HG02798 (cell line): Measurements from ENCODE around the gene DNAH11.
"Not testable (repeated sequence)": the region's sequence is repeated elsewhere in the genome, so short reads cannot be mapped to it uniquely, and the experiment has no call there.

ENCODE experiments used
- ATAC-seq: cut with Tn5 transposase; IDR thresholded peaks from one replicate; pipeline ENCODE4 v1.9.1; 2021; ENCODE audit warnings: mild to moderate bottlenecking; ENCODE audit not compliant: unreplicated experiment, poor library complexity

The DNAH11 gene

DNA sequence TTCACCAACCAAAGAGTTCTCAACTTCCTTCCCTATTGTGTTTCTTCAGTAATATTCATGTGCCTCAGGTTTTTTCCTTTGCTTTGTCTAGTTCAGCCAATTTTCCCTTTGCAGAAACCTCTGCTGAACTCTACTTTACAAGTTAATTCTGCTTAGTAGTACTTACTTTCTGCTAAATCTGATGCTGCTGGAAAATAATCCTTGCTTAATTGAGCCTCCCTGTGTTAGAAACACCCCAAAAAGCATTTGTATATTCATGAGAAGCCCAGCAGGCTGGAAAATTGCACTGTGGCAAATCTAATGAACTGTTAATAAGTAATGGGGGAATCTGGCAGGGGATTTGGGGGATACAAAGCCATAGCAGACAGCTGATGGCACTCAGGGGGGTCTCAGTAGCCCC lies 324.4 kb downstream of the DNAH11 start:
- ATAC-seq = no peak

DNA sequence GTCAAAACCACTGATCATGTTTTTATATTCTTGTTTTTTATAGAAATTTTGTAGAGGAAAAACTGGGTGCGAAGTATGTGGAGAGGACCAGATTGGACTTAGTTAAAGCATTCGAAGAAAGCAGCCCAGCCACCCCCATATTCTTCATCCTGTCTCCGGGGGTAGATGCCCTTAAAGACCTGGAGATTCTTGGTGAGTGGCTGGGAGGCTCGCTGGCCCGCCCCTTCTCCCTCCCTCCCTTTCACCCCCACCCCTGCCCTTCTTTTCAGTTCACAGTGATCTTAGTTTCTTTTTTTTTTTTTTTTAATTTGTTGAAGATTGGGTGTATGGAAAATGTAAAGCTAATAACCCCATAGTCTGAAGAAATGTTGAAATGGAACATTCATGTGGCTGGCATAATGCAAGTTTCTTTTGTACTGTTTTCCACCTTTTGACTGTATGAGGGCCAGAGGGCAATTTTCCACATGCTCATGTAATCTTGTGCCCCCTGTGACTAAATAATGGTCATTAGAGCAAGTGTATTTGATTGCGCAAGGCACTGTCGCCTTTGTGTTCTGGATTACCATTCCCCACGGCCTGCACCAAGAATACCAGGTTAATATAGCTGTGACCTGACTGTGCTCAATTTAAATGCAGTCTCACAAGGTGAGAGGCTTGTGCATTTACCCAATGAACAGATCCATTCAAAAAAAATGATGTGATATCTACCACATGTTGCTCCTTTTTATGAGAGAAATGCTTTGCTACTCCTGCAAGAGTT lies 325.2 kb downstream of the DNAH11 start:
- ATAC-seq = no peak

GRCh38 chr7:21868576-21868850 lies 325.7 kb downstream of the DNAH11 start:
- ATAC-seq = no peak

GRCh38 chr7:21869785-21870402 lies 327.1 kb downstream of the DNAH11 start:
- no peak for ATAC-seq

DNA sequence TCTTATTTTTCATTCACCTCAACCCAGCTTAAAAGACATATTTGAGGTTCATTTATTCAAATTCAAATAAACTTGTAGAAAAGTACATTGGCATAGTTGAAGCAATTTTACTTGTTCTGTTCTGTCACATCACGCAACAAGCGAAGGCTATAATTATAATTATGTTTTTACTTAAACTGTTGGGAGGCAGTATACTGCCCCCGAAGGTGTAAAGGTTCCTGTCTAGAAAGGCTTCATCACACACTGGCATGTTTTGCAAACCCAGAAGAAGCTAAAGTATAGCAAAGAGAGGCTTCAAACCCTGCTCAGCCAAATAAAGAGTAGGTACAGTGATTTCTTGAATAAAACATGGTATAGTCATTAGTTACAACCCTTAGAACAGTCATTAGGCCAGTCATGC lies 340.2 kb downstream of the DNAH11 start:
- no peak for ATAC-seq

DNA sequence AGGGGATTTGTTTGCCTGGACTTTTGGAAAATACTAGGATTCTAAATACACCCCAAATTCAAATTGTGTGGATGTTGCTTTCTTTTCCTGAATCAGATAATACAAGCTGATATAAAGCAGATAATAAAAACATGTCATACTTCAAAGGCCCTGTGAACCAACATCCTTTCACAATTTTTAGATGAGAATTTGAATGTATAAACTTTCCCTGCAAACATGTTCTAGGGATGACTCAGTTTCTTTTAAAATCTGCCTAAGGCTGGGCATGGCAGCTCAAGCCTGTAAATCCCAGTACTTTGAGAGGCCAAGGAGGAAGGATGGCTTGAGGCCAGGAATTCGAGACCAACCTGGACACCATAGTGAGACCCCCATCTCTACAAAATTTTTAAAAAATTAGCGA lies 340.7 kb downstream of the DNAH11 start:
- not testable (repeated sequence) for ATAC-seq

DNA sequence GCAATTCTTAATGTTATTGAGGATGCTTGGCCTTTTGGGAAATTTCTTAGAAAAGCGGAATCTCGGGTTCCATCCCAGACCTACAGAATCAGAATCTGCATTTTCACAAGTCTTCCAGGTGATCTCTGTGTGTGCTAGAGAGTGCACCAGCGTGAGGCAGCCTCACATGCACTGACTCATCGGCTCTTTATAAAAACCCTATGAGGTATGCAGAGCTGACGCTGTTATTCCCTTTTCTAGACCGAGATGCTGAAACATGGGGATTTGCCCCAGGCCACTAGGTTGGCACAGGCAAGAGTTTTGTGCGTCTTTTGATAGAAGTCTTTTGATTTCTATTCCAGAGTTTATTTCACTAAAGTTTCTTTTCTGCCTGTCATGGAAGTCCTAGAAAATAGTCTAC lies 341.7 kb downstream of the DNAH11 start:
- ATAC-seq = no peak

GRCh38 chr7:21886396-21886795 lies 343.6 kb downstream of the DNAH11 start:
- ATAC-seq = no peak

DNA sequence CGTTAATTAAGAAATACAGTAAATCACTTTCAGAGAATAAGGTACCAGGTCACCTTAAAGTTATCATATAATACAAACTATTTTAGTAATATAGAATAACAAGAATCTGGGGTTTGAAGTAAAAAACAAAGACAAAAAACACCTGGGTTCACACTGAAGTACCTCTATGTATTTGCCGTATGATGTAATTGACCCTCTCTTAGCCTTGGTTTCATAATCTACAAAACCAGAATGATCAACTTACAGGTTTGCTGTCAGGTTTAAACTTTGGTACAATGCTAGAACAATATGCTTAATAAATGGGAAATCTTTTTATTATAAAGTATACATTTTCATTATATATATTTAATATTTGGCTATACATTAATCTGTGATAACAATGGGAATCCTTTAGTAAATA lies 344.5 kb downstream of the DNAH11 start:
- no peak for ATAC-seq

DNA sequence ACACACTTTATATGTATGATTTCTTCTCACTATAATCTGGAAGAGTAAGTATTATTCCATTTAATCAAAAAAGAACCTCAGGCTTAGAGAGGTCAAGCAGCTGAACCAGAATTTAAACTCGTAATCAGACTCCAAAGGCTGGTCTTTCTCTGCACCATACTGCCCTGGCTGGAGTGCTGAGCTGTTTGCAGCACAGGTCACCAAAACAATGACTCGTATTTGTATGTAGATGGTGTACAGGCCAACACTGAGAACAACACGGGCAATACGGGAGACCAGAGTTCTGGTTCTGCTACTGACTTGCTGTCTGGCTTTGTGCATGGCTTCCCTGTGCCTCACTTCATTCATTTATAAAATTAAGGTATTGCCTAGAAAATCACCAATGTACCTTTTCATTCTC lies 344.9 kb downstream of the DNAH11 start:
- no peak for ATAC-seq

- no peak for ATAC-seq
These were observed 348.5 kb downstream of the DNAH11 start for GRCh38 chr7:21891291-21891690.

GRCh38 chr7:21893401-21893800 lies 350.6 kb downstream of the DNAH11 start:
- ATAC-seq = no peak

GRCh38 chr7:21898265-21898930 lies 355.6 kb downstream of the DNAH11 start:
- ATAC-seq = peak; percentile 92

- no peak for ATAC-seq
These were observed 359.4 kb downstream of the DNAH11 start for GRCh38 chr7:21902240-21902639.

- no peak for ATAC-seq
These were observed 360.4 kb downstream of the DNAH11 start for GRCh38 chr7:21903020-21903786.

- no peak for ATAC-seq
These were observed 365.9 kb downstream of the DNAH11 start for GRCh38 chr7:21908746-21909145.

- ATAC-seq = no peak
These were observed 367.4 kb downstream of the DNAH11 start for GRCh38 chr7:21910253-21910652.

GRCh38 chr7:21911341-21911875 lies 368.6 kb downstream of the DNAH11 start:
- no peak for ATAC-seq

GRCh38 chr7:21912305-21912704 lies 369.5 kb downstream of the DNAH11 start:
- ATAC-seq = no peak

- no peak for ATAC-seq
These were observed 370.3 kb downstream of the DNAH11 start for GRCh38 chr7:21912931-21913780.
